Activated T-helper 2 cell treated with anti-CD3 and anti-CD28 coated beads, Interferon-gamma antibody, Interleukin-2, Interleukin-4, amounts not matched to agents 10 μg/mL and 5 μg/mL and 100 μg/mL, durations not matched to agents 14 hours and 24 hours and 36 hours (primary cell): Measurements from ENCODE around the gene PKNOX2. TPM values are rescaled to one million over a fixed set of nuclear protein-coding genes. Genes with fewer than 3 reads are reported as not detected.

Experiments used
- DNase-seq: peaks from one replicate; pipeline ENCODE4 v3.0.0; 2021; ENCODE audit warnings: low spot score
- H3K27ac Mint-ChIP-seq: one replicate; pipeline ENCODE4 v1.8.0; 2021; ENCODE audit warnings: mixed read lengths
- H3K27me3 Mint-ChIP-seq: one replicate; pipeline ENCODE4 v1.8.0; 2021; ENCODE audit warnings: low read depth, mixed read lengths
- H3K36me3 Mint-ChIP-seq: one replicate; pipeline ENCODE4 v1.8.0; 2021; ENCODE audit warnings: low read depth, mixed read lengths
- H3K4me1 Mint-ChIP-seq: one replicate; pipeline ENCODE4 v1.8.0; 2021; ENCODE audit warnings: low read depth, mixed read lengths
- H3K4me3 Mint-ChIP-seq: one replicate; pipeline ENCODE4 v1.8.0; 2021; ENCODE audit warnings: low read depth, mild to moderate bottlenecking, moderate library complexity, mixed read lengths
- H3K9me3 Mint-ChIP-seq: one replicate; pipeline ENCODE4 v1.8.0; 2021; ENCODE audit warnings: mixed read lengths
- intact Hi-C: fragments of 100-400 bp; cut with micrococcal nuclease; formaldehyde crosslinking; loops from one replicate; pipeline ENCODE4 v1.15.1; 2023
- total RNA-seq: library from RNA; stranded (reverse); gene quantifications from 2 replicates; pipeline ENCODE4 v1.2.3, GENCODE V29; 2022

Gene PKNOX2
- total RNA-seq, 1 donor from 2014 or later, result not detected

GRCh38 chr11:125404811-125405790, 240.6 kb downstream of the PKNOX2 start:
- no peak overlapping the region for H3K4me3 Mint-ChIP-seq
- no peaks in the 10 kb centered on the region for H3K36me3 Mint-ChIP-seq
- H3K4me1 Mint-ChIP-seq, result peaks cover 2% of the 10 kb centered on the region
- no peak overlapping the region for H3K27ac Mint-ChIP-seq
- H3K27me3 Mint-ChIP-seq, result peaks cover 32% of the 10 kb centered on the region
- intact Hi-C loops, result loop anchor here (2.0 kb wide), 1 partner anchor 238 kb away; no protein-coding TSS in a partner anchor
- DNase-seq, result peak; percentile 54
- H3K9me3 Mint-ChIP-seq, result no peaks in the 10 kb centered on the region

DNA sequence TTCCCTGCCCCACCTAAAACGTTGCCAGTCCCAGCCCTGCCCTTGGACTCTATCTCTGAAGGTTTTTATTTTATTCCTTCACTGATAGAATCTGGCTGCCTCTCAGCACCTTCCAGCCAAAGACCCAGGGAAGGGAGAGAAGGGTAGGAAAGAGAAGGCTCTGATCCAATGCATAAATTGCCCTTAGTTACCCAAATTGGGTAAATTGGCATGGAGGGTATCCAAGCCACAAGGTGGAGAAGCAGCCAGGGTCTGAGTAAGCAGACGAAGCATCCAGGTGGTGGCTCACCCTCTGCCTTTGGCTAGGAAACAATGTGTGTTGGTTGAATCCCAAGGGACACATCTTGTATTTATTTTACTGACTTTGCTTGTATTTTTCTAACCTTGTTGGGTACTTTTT, 242.5 kb downstream of the PKNOX2 start:
- Mint-ChIP-seq H3K27me3 (peaks cover 28% of the 10 kb centered on the region), H3K4me1 (peaks cover 2% of the 10 kb centered on the region), H3K27ac (no peak overlapping the region), H3K9me3 (no peaks in the 10 kb centered on the region), H3K36me3 (no peaks in the 10 kb centered on the region), H3K4me3 (no peak overlapping the region)
- intact Hi-C loops, result no loop called here
- no peak for DNase-seq

- Mint-ChIP-seq H3K4me1 (peaks cover 2% of the 10 kb centered on the region), H3K27me3 (peaks cover 25% of the 10 kb centered on the region), H3K27ac (no peak overlapping the region), H3K4me3 (no peak overlapping the region), H3K9me3 (no peaks in the 10 kb centered on the region), H3K36me3 (no peaks in the 10 kb centered on the region)
- no peak for DNase-seq
- intact Hi-C loops, result no loop called here
Measured at GRCh38 chr11:125408311-125408711, 243.8 kb downstream of the PKNOX2 start.

DNA sequence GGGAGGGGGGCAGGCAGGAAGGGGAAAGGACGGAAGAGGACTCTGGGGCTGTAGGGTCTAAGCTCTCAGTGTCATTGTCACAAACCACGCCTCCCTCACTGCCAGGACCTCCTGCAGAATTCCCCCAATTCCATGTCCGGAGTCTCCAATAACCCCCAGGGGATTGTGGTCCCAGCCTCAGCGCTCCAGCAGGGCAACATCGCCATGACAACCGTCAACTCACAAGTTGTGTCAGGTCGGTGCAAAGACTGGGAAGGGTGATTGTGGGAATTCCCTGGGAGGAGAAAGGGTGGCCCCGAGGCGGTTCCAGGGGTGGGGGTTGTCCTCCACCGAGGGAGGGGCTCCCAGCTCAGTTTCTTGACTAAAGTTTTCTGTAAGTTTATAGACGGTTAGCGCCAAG, 245.5 kb downstream of the PKNOX2 start:
- H3K36me3 Mint-ChIP-seq, result no peaks in the 10 kb centered on the region
- H3K27me3 Mint-ChIP-seq, result peaks cover 17% of the 10 kb centered on the region
- no peak overlapping the region for H3K27ac Mint-ChIP-seq
- H3K4me3 Mint-ChIP-seq, result no peak overlapping the region
- no peaks in the 10 kb centered on the region for H3K4me1 Mint-ChIP-seq
- intact Hi-C loops, result no loop called here
- no peak for DNase-seq
- H3K9me3 Mint-ChIP-seq, result no peaks in the 10 kb centered on the region

DNA sequence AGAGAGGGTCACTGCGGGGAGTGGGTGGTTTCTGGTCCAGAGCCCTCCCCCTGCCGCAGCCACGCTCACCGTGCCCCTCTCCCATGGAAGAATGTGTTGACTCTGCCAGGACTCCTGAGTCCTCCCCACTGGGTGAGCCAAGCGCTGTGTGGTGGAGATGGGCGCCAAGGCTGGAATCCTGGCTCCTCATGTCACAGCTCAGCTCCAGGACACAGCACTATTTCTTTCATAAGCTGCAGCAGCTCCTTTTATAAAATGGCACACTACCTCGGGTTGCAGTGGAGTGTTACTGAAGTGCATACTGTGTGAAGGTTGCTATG, 247.6 kb downstream of the PKNOX2 start:
- no peak overlapping the region for H3K4me3 Mint-ChIP-seq
- no peak for DNase-seq
- intact Hi-C loops, result no loop called here
- H3K9me3 Mint-ChIP-seq, result no peaks in the 10 kb centered on the region
- peaks cover 7% of the 10 kb centered on the region for H3K27me3 Mint-ChIP-seq
- H3K4me1 Mint-ChIP-seq, result no peaks in the 10 kb centered on the region
- H3K27ac Mint-ChIP-seq, result no peak overlapping the region
- H3K36me3 Mint-ChIP-seq, result no peaks in the 10 kb centered on the region

DNA sequence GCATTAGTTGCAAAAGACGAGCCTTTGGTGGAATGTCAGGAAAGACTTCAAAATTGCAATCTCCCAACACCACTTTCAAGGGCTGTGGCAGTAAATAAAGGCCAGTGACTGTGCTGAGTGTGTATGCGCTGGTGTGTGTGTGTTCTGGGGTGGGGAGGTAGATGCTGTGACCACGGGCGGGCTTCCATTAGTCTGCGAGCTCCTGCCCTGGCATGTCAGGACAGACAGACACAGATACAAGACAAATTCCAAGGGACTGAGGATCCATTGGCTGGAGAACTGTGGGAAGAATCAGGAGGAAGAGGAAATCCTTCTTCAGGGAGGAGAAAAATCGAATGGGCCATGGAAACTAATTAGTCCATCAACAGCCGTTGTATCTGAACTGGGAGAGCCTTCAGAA, 248.0 kb downstream of the PKNOX2 start:
- H3K27ac Mint-ChIP-seq, result no peak overlapping the region
- intact Hi-C loops, result no loop called here

GRCh38 chr11:125413226-125413625, 248.7 kb downstream of the PKNOX2 start:
- intact Hi-C loops, result no loop called here
- no peak overlapping the region for H3K27ac Mint-ChIP-seq
- H3K27me3 Mint-ChIP-seq, result peaks cover 7% of the 10 kb centered on the region
- H3K4me1 Mint-ChIP-seq, result no peaks in the 10 kb centered on the region
- DNase-seq, result no peak
- no peaks in the 10 kb centered on the region for H3K9me3 Mint-ChIP-seq
- H3K4me3 Mint-ChIP-seq, result no peak overlapping the region
- no peaks in the 10 kb centered on the region for H3K36me3 Mint-ChIP-seq

More for the DNA sequence above, 248.0 kb downstream of the PKNOX2 start:
- DNase-seq, result no peak
- Mint-ChIP-seq H3K4me1 (no peaks in the 10 kb centered on the region), H3K36me3 (no peaks in the 10 kb centered on the region), H3K27me3 (peaks cover 7% of the 10 kb centered on the region), H3K9me3 (no peaks in the 10 kb centered on the region), H3K4me3 (no peak overlapping the region)

DNA sequence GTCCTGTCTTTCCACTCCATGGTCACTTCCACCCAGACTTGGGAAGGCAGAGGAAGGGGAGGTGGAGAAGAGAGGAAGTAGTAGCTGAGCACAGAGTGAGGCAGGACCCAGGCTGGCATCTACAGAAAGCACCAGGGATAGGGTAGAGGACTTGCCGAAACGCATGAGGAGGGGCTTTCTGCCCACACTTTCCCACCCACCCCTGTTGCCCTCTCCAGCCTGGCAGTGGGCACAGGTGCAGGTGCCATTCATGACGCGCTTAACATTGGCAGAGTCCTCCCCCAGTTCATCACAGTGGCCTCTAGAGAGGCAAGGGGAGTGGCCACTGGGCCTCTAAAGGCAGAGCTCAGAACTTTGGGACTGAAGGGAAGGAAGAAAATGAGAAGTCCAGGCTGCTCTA, 249.6 kb downstream of the PKNOX2 start:
- no peaks in the 10 kb centered on the region for H3K4me1 Mint-ChIP-seq

DNA sequence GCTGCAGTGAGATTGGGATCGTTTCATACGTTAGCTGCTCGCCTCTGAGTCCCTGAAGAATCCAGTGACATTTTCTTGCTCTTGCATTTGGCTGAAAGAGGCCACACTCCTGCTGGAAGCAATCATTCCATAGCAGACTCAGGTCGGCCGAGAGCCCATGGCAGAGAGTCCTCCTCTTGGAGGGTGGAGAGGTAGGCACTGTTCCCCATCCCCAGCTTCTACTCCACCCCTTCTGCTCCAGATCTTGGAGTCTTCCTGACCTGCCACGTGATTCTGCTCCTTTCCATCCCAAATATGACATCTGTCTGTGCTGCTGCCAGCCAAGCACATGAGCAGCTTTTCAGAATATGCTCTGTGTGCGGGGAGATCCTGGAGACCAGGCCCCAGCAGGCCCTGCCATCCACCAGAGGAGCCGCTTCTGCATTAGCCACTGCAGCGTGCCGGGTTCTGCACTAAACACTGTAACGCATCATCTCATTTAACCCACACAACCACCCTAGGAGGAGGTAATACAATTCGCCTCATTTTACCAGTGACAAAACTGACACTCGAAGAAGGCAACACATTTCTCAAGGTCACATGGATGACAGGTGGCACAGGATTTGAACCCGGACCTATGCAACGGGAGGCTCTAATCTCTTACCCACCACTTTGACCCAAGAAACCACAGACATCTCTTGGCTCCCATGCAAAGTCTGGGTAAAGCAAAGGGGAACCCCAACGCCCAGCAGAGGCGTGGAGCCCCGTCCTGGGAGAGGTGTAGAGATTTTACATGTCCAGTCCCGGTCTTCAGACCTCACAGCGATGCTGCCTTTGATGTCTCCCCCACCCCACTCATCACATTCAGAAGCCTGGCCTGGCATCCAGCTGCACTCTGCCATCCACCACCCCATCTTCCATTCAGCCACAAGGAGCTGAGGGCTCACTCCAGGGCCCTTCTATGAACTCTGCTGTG, 252.7 kb downstream of the PKNOX2 start:
- Mint-ChIP-seq H3K9me3 (no peaks in the 10 kb centered on the region), H3K4me1 (no peaks in the 10 kb centered on the region), H3K27me3 (peaks cover 1% of the 10 kb centered on the region), H3K4me3 (no peak overlapping the region), H3K27ac (no peak overlapping the region), H3K36me3 (no peaks in the 10 kb centered on the region)
- no peak for DNase-seq
- intact Hi-C loops, result no loop called here

More for the DNA sequence above, 249.6 kb downstream of the PKNOX2 start:
- no peak overlapping the region for H3K27ac Mint-ChIP-seq
- DNase-seq, result no peak
- H3K36me3 Mint-ChIP-seq, result no peaks in the 10 kb centered on the region
- H3K9me3 Mint-ChIP-seq, result no peaks in the 10 kb centered on the region
- H3K4me3 Mint-ChIP-seq, result no peak overlapping the region
- intact Hi-C loops, result no loop called here
- H3K27me3 Mint-ChIP-seq, result peaks cover 5% of the 10 kb centered on the region

DNA sequence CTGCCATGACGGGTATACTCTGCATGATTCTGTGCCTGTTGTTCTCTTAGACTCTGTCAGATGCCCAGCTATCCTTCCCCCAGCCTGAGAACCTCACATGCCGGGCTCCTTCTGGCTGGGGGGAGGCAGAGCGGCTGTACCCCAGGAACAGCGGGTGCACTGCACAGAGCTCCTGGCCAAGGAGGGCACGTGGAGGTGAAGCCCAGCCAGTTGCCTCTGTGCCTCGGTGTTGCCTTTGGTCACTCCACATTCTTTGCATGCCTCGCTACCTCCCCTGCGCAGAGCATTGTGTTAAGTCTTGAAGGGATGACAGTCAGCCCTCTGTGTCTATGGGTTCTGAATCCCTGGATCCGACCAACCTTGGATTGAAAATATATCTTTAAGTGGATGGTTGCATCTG, 253.8 kb downstream of the PKNOX2 start:
- intact Hi-C loops, result no loop called here
- no peak overlapping the region for H3K4me3 Mint-ChIP-seq
- H3K27me3 Mint-ChIP-seq, result peaks cover 1% of the 10 kb centered on the region
- no peaks in the 10 kb centered on the region for H3K9me3 Mint-ChIP-seq
- H3K36me3 Mint-ChIP-seq, result no peaks in the 10 kb centered on the region
- no peak for DNase-seq
- no peak overlapping the region for H3K27ac Mint-ChIP-seq
- no peaks in the 10 kb centered on the region for H3K4me1 Mint-ChIP-seq

- peaks cover 1% of the 10 kb centered on the region for H3K27me3 Mint-ChIP-seq
- DNase-seq, result no peak
- intact Hi-C loops, result loop anchor here (10.0 kb wide), 1 partner anchor 452 kb away; no protein-coding TSS in a partner anchor
- no peaks in the 10 kb centered on the region for H3K9me3 Mint-ChIP-seq
- H3K27ac Mint-ChIP-seq, result no peak overlapping the region
- H3K4me1 Mint-ChIP-seq, result no peaks in the 10 kb centered on the region
- H3K4me3 Mint-ChIP-seq, result no peak overlapping the region
- H3K36me3 Mint-ChIP-seq, result no peaks in the 10 kb centered on the region
Measured at GRCh38 chr11:125422681-125423080, 258.1 kb downstream of the PKNOX2 start.

- Mint-ChIP-seq H3K9me3 (no peaks in the 10 kb centered on the region), H3K4me1 (no peaks in the 10 kb centered on the region), H3K27ac (no peak overlapping the region), H3K36me3 (no peaks in the 10 kb centered on the region), H3K4me3 (no peak overlapping the region), H3K27me3 (no peaks in the 10 kb centered on the region)
- no peak for DNase-seq
- intact Hi-C loops, result loop anchor here (10.0 kb wide), 1 partner anchor 451 kb away; no protein-coding TSS in a partner anchor
Measured at GRCh38 chr11:125423247-125423849, 258.8 kb downstream of the PKNOX2 start.
